PC-9 (cell line): ENCODE results near the gene SNUPN. TPM values are rescaled to one million over a fixed set of nuclear protein-coding genes. Genes with fewer than 3 reads are reported as not detected.
"Not testable (repeated sequence)": the region's sequence is repeated elsewhere in the genome, so short reads cannot be mapped to it uniquely, and the experiment has no call there.

Source experiments
- BruUV-seq: library from RNA; stranded (reverse); fragments of 400-500 nt; replicated peaks from 2 replicates; lab custom pipeline; 2021; lab: Mats Ljungman, UMichigan
- CTCF ChIA-PET: fragments of 300-600 bp; sonication (Branson Sonifier 250); formaldehyde crosslinking; loops from one replicate; lab custom pipeline; 2022; ENCODE audit warnings: antibody characterized with exemption; lab: Charles Lee
- POLR2A ChIA-PET: fragments of 300-600 bp; sonication (Branson Sonifier 250); formaldehyde crosslinking; loops from one replicate; lab custom pipeline; 2022; ENCODE audit warnings: antibody characterized with exemption; ENCODE audit not compliant: unreplicated experiment; lab: Charles Lee
- DNase-seq, 2 experiments: peaks; one replicate each; pipeline versions ENCODE4 v3.0.0 to v3.0.0-alpha.2; 2015 to 2022; ENCODE audit warnings: mixed read lengths in 1 of 2
- H2AFZ ChIP-seq: fragments of 200-600 bp; sonication (generic); 2 replicates; pipeline ENCODE4 v1.8.1; 2017; ENCODE audit warnings: antibody characterized with exemption
- H3F3A ChIP-seq: fragments of 200-600 bp; sonication (generic); 2 replicates; pipeline ENCODE4 v1.8.1; 2017; ENCODE audit warnings: antibody characterized with exemption, mild to moderate bottlenecking, low read depth; ENCODE audit not compliant: insufficient read depth
- H3K27ac ChIP-seq: fragments of 200-600 bp; sonication (generic); 2 replicates; pipeline ENCODE4 v1.6.1; 2016; ENCODE audit warnings: mixed run types
- H3K27me3 ChIP-seq: fragments of 200-600 bp; sonication (generic); 2 replicates; pipeline ENCODE4 v1.6.1; 2016; ENCODE audit warnings: low read depth, mixed run types; ENCODE audit not compliant: insufficient read depth
- H3K36me3 ChIP-seq: fragments of 200-600 bp; sonication (generic); 2 replicates; pipeline ENCODE4 v1.6.1; 2016; ENCODE audit warnings: low read depth, mixed run types
- H3K4me1 ChIP-seq: fragments of 200-600 bp; sonication (generic); replicated peaks from 2 replicates; pipeline ENCODE4 v1.6.1; 2016; ENCODE audit warnings: mixed run types; ENCODE audit not compliant: insufficient read depth
- H3K4me2 ChIP-seq: fragments of 200-600 bp; sonication (generic); 2 replicates; pipeline ENCODE4 v1.6.1; 2017; ENCODE audit warnings: mixed run types
- H3K4me3 ChIP-seq: fragments of 200-600 bp; sonication (generic); 2 replicates; pipeline ENCODE4 v1.6.1; 2016; ENCODE audit warnings: mixed run types
- H3K79me2 ChIP-seq: fragments of 200-600 bp; sonication (generic); 2 replicates; pipeline ENCODE4 v1.6.1; 2017; ENCODE audit warnings: low read depth, mixed run types
- H3K9me2 ChIP-seq: fragments of 200-600 bp; sonication (generic); 2 replicates; pipeline ENCODE4 v1.8.1; 2017; ENCODE audit warnings: mild to moderate bottlenecking; ENCODE audit not compliant: insufficient read depth
- H3K9me3 ChIP-seq: fragments of 200-600 bp; sonication (generic); 2 replicates; pipeline ENCODE4 v1.8.1; 2016; ENCODE audit warnings: low read depth; ENCODE audit not compliant: insufficient read depth
- H4K20me1 ChIP-seq: fragments of 200-600 bp; sonication (generic); 2 replicates; pipeline ENCODE4 v1.8.1; 2017; ENCODE audit not compliant: insufficient read depth
- EZH2 ChIP-seq: fragments of 200-600 bp; sonication (generic); IDR thresholded peaks from 2 replicates; pipeline ENCODE4 v1.8.0; 2017; ENCODE audit warnings: antibody characterized with exemption, low read depth
- intact Hi-C: fragments of 100-400 bp; cut with micrococcal nuclease; formaldehyde crosslinking; loops from one replicate; pipeline ENCODE4 v1.10.0; 2022; ENCODE audit not compliant: unreplicated experiment
- total RNA-seq: library from RNA; stranded (reverse); gene quantifications from 2 replicates; pipeline ENCODE4 v1.2.3, GENCODE V29; 2021
- TF ChIP-seq, protein P1 (sequence below): fragments of 200-600 bp; sonication (generic); conservative IDR thresholded peaks from 2 replicates; pipeline ENCODE4 v1.6.1; 2017; ENCODE audit warnings: mixed run types, antibody characterized with exemption, mild to moderate bottlenecking, moderate library complexity

The SNUPN gene
- total RNA-seq, 1 experiment from 2014 or later = 40.0 TPM

GRCh38 chr15:75639191-75639708 lies 13.7 kb upstream of the SNUPN start:
- peak overlapping the region; percentile 83 for H3K4me2 ChIP-seq
- H3K9me3 ChIP-seq = no peaks in the 10 kb centered on the region
- BruUV-seq = TSS peak; percentile 62
- H3K9me2 ChIP-seq = no peaks in the 10 kb centered on the region
- H3K27ac ChIP-seq = peak overlapping the region; percentile 46
- ChIA-PET POLR2A (interaction anchor here (0.6 to 1.2 kb wide), 7 partner anchors 14 to 547 kb away, joined by 3 to 21 read pairs (median 3); partner anchors contain the start of genes SIN3A and SNUPN), CTCF (no interaction called here)
- H3F3A ChIP-seq = peaks cover 23% of the 10 kb centered on the region
- no peaks in the 10 kb centered on the region for H3K27me3 ChIP-seq
- peak overlapping the region; percentile 88 for H3K4me3 ChIP-seq
- H4K20me1 ChIP-seq = peaks cover 8% of the 10 kb centered on the region
- no peak for DNase-seq
- H3K36me3 ChIP-seq = no peaks in the 10 kb centered on the region; the same call in 1 of the 2 replicates
- peak overlapping the region; percentile 83 for H2AFZ ChIP-seq
- intact Hi-C loops = no loop called here
- no peak for TF ChIP-seq EZH2
- TF ChIP-seq, protein P1, sequence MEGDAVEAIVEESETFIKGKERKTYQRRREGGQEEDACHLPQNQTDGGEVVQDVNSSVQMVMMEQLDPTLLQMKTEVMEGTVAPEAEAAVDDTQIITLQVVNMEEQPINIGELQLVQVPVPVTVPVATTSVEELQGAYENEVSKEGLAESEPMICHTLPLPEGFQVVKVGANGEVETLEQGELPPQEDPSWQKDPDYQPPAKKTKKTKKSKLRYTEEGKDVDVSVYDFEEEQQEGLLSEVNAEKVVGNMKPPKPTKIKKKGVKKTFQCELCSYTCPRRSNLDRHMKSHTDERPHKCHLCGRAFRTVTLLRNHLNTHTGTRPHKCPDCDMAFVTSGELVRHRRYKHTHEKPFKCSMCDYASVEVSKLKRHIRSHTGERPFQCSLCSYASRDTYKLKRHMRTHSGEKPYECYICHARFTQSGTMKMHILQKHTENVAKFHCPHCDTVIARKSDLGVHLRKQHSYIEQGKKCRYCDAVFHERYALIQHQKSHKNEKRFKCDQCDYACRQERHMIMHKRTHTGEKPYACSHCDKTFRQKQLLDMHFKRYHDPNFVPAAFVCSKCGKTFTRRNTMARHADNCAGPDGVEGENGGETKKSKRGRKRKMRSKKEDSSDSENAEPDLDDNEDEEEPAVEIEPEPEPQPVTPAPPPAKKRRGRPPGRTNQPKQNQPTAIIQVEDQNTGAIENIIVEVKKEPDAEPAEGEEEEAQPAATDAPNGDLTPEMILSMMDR = no peak
- peaks cover 44% of the 10 kb centered on the region for H3K79me2 ChIP-seq
- peaks cover 38% of the 10 kb centered on the region for H3K4me1 ChIP-seq

GRCh38 chr15:75637245-75638009 lies 11.9 kb upstream of the SNUPN start:
- Histone ChIP-seq H3K27me3 (no peaks in the 10 kb centered on the region), H3K4me1 (peaks cover 38% of the 10 kb centered on the region), H3F3A (peaks cover 23% of the 10 kb centered on the region), H3K79me2 (peaks cover 44% of the 10 kb centered on the region), H3K27ac (no peak overlapping the region), H4K20me1 (peaks cover 8% of the 10 kb centered on the region), H3K4me2 (peak overlapping the region; percentile 83), H3K4me3 (peak overlapping the region; percentile 88; the same call in 1 of the 2 replicates), H3K9me2 (no peaks in the 10 kb centered on the region), H3K36me3 (no peaks in the 10 kb centered on the region; the same call in 1 of the 2 replicates), H2AFZ (no peak overlapping the region), H3K9me3 (no peaks in the 10 kb centered on the region)
- no peak for TF ChIP-seq EZH2
- TF ChIP-seq, protein P1 = no peak
- POLR2A ChIA-PET = no interaction called here
- CTCF ChIA-PET = interaction anchor here (0.6 to 0.9 kb wide), 3 partner anchors 10 to 104 kb away, joined by 4 to 7 read pairs (median 6); partner anchors contain the start of gene SNX33
- BruUV-seq = no TSS peak
- DNase-seq = no peak
- intact Hi-C loops = no loop called here

GRCh38 chr15:75636026-75636425 lies 10.5 kb upstream of the SNUPN start:
- peaks cover 8% of the 10 kb centered on the region for H4K20me1 ChIP-seq
- no peaks in the 10 kb centered on the region for H3K27me3 ChIP-seq
- no peak overlapping the region for H3K27ac ChIP-seq
- no peaks in the 10 kb centered on the region; the same call in 1 of the 2 replicates for H3K36me3 ChIP-seq
- H3K9me3 ChIP-seq = no peaks in the 10 kb centered on the region
- intact Hi-C loops = no loop called here
- H2AFZ ChIP-seq = no peak overlapping the region
- peaks cover 44% of the 10 kb centered on the region for H3K79me2 ChIP-seq
- H3K4me1 ChIP-seq = peaks cover 32% of the 10 kb centered on the region
- DNase-seq = no peak
- H3K4me3 ChIP-seq = no peak overlapping the region
- no peak overlapping the region; the same call in 1 of the 2 replicates for H3K4me2 ChIP-seq
- H3F3A ChIP-seq = peaks cover 21% of the 10 kb centered on the region
- POLR2A ChIA-PET = interaction anchor here (0.8 to 0.9 kb wide), 2 partner anchors 9 to 185 kb away, joined by 6 to 20 read pairs; no protein-coding TSS in a partner anchor
- CTCF ChIA-PET = interaction anchor here (0.6 kb wide), 2 partner anchors 185 to 904 kb away, joined by 3 to 5 read pairs; partner anchors contain the start of gene SIN3A
- no peaks in the 10 kb centered on the region for H3K9me2 ChIP-seq
- no TSS peak for BruUV-seq
- TF ChIP-seq, protein P1 = no peak
- TF ChIP-seq EZH2 = no peak

DNA sequence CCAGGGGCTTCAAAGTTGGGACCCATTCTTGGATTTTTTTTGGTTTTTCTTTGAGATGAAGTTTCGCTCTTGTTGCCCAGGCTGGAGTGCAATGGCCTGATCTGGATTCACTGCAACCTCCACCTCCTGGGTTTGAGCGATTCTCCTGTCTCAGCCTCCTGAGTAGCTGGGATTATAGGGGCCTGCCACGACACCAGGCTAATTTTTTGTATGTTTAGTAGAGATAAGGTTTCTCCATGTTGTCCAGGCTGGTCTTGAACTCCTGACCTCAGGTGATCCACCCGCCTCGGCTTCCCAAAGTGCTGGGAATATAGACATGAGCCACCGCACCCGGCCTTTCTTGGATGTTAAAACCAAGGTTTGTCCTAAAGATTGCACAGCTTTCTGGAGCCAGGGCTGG lies 8.4 kb upstream of the SNUPN start:
- H3K27ac ChIP-seq, H3K27me3 ChIP-seq, H3K9me2 ChIP-seq, H3K4me2 ChIP-seq, BruUV-seq, H2AFZ ChIP-seq, H3K36me3 ChIP-seq, H3K4me3 ChIP-seq, H4K20me1 ChIP-seq, POLR2A ChIA-PET, CTCF ChIA-PET, H3K9me3 ChIP-seq, intact Hi-C loops, DNase-seq: not testable (repeated sequence)
- peaks cover 13% of the 10 kb centered on the region; the same call in 1 of the 2 replicates for H3F3A ChIP-seq
- peaks cover 33% of the 10 kb centered on the region for H3K79me2 ChIP-seq
- H3K4me1 ChIP-seq = peaks cover 28% of the 10 kb centered on the region
